Left lung (tissue), 10 donors: ENCODE measurements around the gene PAQR5. TPM values are rescaled to one million over a fixed set of nuclear protein-coding genes. Genes with fewer than 3 reads are reported as not detected.

Experiments used
- ATAC-seq: fragments of 200-7000 bp; cut with Tn5 transposase; one replicate; pipeline ENCODE4 v1.9.1; 2020; ENCODE audit warnings: moderate library complexity
- DNase-seq, 4 donors: peaks; one replicate each; pipeline ENCODE4 v3.0.0-alpha.2; 2013 to 2020
- H3K27ac ChIP-seq, 2 donors: fragments of 200-600 bp; sonication (generic) in 1 of 2; one replicate each; pipeline versions ENCODE4 v1.5.0 to v1.8.0; 2020 to 2021
- H3K27me3 ChIP-seq, 2 donors: fragments of 200-600 bp; sonication (generic) in 1 of 2; one replicate each; pipeline versions ENCODE4 v1.5.0 to v1.8.0; 2020 to 2021
- H3K36me3 ChIP-seq, 2 donors: fragments of 200-600 bp; sonication (generic) in 1 of 2; one replicate each; pipeline versions ENCODE4 v1.5.0 to v1.8.0; 2020 to 2021
- H3K4me1 ChIP-seq, 2 donors: fragments of 200-600 bp; one replicate each; pipeline ENCODE4 v1.8.0; 2021
- H3K4me3 ChIP-seq, 2 donors: fragments of 200-600 bp; sonication (generic) in 1 of 2; one replicate each; pipeline versions ENCODE4 v1.5.0 to v1.8.0; 2020 to 2021; ENCODE audit warnings: mild to moderate bottlenecking in 1 of 2
- H3K9me3 ChIP-seq, 2 donors: fragments of 200-600 bp; sonication (generic) in 1 of 2; one replicate each; pipeline versions ENCODE4 v1.5.0 to v1.8.0; 2020 to 2021
- intact Hi-C, 2 donors: fragments of 100-400 bp; cut with DNase I; formaldehyde crosslinking; loops; one replicate each; pipeline versions ENCODE4 v1.11.2 to v1.14.2; 2022
- polyA plus RNA-seq, 6 donors: library from polyadenylated mRNA; unstranded; fragments of 120-200 nt; gene quantifications; one replicate each; pipeline ENCODE4 v1.2.1, GENCODE V29; 2013; ENCODE audit not compliant: insufficient read length in 6 of 6
- total RNA-seq, 2 donors: library from RNA; stranded (reverse); fragmentation: NEBNext Ultra II Directional; extraction: Animal tissue kit (Norgen Biotek cat#: 25700); gene quantifications; one replicate each; pipeline ENCODE4 v1.2.1, GENCODE V29; 2021
- TF ChIP-seq, protein P1 (sequence below), 2 donors: fragments of 200-600 bp; sonication (generic) in 1 of 2; IDR thresholded peaks; one replicate each; pipeline versions ENCODE4 v1.5.0 to v1.8.0; 2021; ENCODE audit warnings: antibody characterized with exemption in 2 of 2
- donor health status: DM: no; HTN: yes; CAD: no.
- donor health status: DM: no; HTN: no; CAD: no.

Gene PAQR5
- total and polyA plus RNA-seq, 8 donors, result 6.2 to 17.7 (median 7.5) TPM

DNA sequence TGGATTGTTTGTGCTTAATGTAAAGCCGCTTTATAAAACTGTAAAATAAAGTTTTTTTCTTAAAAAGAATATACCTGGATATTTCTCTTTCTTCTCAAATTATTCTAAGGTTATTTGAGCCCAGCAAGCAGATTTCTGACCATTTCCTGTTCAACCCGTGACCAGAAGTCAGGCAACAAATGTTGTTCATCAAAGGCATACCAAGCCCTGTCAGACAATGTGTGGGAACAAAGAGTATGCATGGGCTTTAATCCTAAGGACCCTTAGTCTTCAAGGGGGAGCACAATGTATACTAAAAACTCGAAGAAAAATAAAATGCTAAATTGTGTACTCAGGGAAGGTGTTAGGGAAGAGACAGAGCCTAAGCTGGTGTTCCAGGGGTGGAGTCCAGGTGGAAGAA lies 26.6 kb upstream of the PAQR5 start:
- no peak for ATAC-seq

DNA sequence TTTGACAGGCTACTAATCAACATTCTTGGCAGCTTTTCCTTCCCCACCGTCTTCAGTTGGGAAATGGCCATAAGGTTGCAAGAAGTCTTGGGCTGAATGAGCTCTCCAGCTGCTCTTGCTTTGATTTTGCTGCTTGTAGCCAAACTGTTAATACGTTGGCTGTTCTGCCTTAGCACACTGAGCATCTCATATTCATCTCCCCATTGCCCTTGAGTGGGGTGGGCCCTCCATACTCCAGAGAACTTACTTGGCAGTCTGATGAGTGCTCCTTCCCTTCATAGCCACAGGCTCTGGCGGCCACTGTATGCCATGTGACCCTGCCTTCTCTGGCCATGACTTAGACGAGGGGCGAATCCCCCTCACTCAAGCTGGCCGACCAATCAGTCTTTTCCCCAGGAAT lies 25.8 kb upstream of the PAQR5 start:
- intact Hi-C loops, result no loop called here
- no peaks in the 10 kb centered on the region for H3K4me1 ChIP-seq
- DNase-seq, result peak in 2 of 4 donors; percentile 44 to 68
- H3K36me3 ChIP-seq, result peaks cover 0 to 11% of the 10 kb centered on the region in 2 donors
- ATAC-seq, result no peak
- no peaks in the 10 kb centered on the region for H3K9me3 ChIP-seq
- no peak overlapping the region for H3K27ac ChIP-seq
- TF ChIP-seq, protein P1, sequence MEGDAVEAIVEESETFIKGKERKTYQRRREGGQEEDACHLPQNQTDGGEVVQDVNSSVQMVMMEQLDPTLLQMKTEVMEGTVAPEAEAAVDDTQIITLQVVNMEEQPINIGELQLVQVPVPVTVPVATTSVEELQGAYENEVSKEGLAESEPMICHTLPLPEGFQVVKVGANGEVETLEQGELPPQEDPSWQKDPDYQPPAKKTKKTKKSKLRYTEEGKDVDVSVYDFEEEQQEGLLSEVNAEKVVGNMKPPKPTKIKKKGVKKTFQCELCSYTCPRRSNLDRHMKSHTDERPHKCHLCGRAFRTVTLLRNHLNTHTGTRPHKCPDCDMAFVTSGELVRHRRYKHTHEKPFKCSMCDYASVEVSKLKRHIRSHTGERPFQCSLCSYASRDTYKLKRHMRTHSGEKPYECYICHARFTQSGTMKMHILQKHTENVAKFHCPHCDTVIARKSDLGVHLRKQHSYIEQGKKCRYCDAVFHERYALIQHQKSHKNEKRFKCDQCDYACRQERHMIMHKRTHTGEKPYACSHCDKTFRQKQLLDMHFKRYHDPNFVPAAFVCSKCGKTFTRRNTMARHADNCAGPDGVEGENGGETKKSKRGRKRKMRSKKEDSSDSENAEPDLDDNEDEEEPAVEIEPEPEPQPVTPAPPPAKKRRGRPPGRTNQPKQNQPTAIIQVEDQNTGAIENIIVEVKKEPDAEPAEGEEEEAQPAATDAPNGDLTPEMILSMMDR (IDR thresholded peaks at IDR 0.05), result no peak
- H3K4me3 ChIP-seq, result no peak overlapping the region
- no peaks in the 10 kb centered on the region for H3K27me3 ChIP-seq

More for the DNA sequence above, 26.6 kb upstream of the PAQR5 start:
- TF ChIP-seq, protein P1 (IDR thresholded peaks at IDR 0.05), result no peak
- DNase-seq, result peak in 1 of 4 donors; percentile 56
- Histone ChIP-seq H3K4me3 (no peak overlapping the region), H3K27me3 (no peaks in the 10 kb centered on the region), H3K27ac (no peak overlapping the region), H3K36me3 (peaks cover 0 to 11% of the 10 kb centered on the region in 2 donors), H3K9me3 (no peaks in the 10 kb centered on the region), H3K4me1 (no peaks in the 10 kb centered on the region)
- intact Hi-C loops, result no loop called here

DNA sequence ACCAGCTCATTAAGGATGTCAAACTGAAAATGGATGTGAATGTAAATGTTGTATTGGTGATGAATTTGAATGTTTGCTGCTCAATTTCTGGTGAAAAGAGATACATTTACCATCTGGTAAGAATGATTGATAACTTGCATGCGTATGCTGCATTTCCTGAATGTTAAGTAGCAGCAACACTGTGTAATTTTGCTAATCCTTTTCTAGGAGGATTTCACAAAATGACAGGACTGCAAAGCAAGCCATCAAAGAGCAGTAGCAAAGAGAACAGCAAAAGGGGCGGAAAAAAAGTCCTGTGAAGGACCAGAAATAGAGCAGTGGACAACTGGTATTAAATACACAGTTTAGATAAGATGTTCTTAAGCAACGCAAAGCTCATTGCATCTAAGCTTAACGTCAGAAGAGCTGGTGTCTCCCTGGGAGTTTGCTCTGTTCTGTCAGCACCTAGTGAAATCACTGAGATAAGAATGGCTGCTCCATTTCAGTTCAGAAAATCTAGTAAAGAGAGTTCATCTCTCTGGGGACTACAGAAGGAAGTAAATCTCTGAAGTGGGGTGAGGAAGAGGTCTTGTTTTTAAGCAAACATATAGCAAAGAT lies 23.5 kb upstream of the PAQR5 start:
- intact Hi-C loops, result no loop called here
- TF ChIP-seq, protein P1 (IDR thresholded peaks at IDR 0.05), result no peak
- H3K4me1 ChIP-seq, result no peaks in the 10 kb centered on the region
- no peak for ATAC-seq
- no peaks in the 10 kb centered on the region for H3K9me3 ChIP-seq
- H3K27me3 ChIP-seq, result no peaks in the 10 kb centered on the region
- no peak overlapping the region for H3K27ac ChIP-seq
- DNase-seq, result no peak
- H3K4me3 ChIP-seq, result no peak overlapping the region
- H3K36me3 ChIP-seq, result no peaks in the 10 kb centered on the region

DNA sequence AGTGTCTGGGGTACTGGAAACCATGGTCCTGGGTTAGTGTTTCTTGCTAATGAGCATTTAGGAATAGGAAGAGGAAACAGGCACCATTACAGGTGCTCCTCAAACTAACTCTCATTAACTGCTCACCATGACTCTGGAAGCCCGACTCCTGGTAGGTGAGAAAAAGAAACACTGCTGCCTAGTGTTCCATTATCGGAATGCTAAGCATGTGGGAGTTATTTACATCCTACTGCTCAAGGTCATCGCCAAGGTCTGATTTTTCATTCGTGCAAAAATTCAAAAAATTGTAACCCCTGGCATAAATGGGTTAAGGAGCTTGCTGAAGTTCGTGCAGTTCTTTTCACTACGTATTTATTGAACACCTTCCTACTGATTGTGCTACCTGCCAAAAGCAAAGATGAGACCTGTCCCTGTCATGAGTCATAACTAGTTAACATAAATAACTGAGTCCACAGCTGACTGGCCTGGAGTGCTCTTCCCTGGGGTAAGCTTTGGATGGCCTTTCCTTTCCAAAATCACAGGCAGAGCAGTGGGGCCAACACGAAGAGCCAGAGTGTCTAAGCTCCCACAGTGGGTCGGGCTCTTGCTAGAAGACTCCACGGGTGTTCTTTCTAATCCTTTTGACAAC lies 22.7 kb upstream of the PAQR5 start:
- H3K4me1 ChIP-seq, result no peaks in the 10 kb centered on the region
- no peak overlapping the region for H3K27ac ChIP-seq
- TF ChIP-seq, protein P1 (IDR thresholded peaks at IDR 0.05), result no peak
- H3K36me3 ChIP-seq, result no peaks in the 10 kb centered on the region
- DNase-seq, result no peak
- ATAC-seq, result no peak
- H3K9me3 ChIP-seq, result no peaks in the 10 kb centered on the region
- intact Hi-C loops, result no loop called here
- H3K4me3 ChIP-seq, result no peak overlapping the region
- no peaks in the 10 kb centered on the region for H3K27me3 ChIP-seq

DNA sequence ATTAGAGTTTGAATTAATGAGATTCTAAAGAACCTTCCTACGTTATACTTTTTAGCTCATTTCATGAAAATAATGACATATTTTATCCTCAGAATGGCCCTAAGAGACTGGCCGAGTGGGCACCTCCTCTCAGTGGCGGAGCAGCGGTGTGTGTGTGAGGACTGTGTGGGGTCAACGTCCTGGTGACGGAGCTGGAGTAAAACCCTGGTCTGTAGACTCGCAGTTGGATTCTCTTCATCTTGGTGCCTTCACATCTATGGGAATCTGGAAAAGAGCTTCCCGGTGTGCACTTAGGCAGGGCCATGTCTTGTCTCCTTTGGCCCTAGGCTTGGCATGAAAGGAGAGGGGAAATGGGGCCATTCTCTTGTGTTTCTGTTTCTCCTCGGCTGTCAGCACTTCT lies 21.4 kb upstream of the PAQR5 start:
- Histone ChIP-seq H3K27me3 (no peaks in the 10 kb centered on the region), H3K9me3 (no peaks in the 10 kb centered on the region), H3K27ac (no peak overlapping the region), H3K4me1 (no peaks in the 10 kb centered on the region), H3K36me3 (no peaks in the 10 kb centered on the region), H3K4me3 (no peak overlapping the region)
- TF ChIP-seq, protein P1 (IDR thresholded peaks at IDR 0.05), result no peak
- ATAC-seq (no peak), DNase-seq (peak in 1 of 4 donors; percentile 27)
- intact Hi-C loops, result no loop called here
